ENCODE measurements around the gene BCKDHB. TPM values are rescaled to one million over a fixed set of nuclear protein-coding genes. Genes with fewer than 3 reads are reported as not detected.

Gene BCKDHB
- total and polyA plus RNA-seq, 8 donors, result 7.8 to 44.6 (median 20.3) TPM

GRCh38 chr6:80126657-80127345 lies 20.3 kb downstream of the BCKDHB start:
- no peaks in the 10 kb centered on the region for H3K27me3 ChIP-seq
- no peaks in the 10 kb centered on the region for H3K9me3 ChIP-seq
- H3K27ac ChIP-seq, result no peak overlapping the region
- TF ChIP-seq POLR2A (IDR thresholded peaks at IDR 0.05) (no peak), CTCF (IDR thresholded peaks at IDR 0.05) (no peak), POLR2AphosphoS5 (IDR thresholded peaks at IDR 0.05) (no peak), EP300 (IDR thresholded peaks at IDR 0.05) (no peak)
- peaks cover 0 to 26% (median 8%) of the 10 kb centered on the region in 4 donors for H3K4me1 ChIP-seq
- WGBS, 5 donors, result 77 to 86% (median 81%) methylated on average over 5 of the region's 5 CpGs
- DNase-seq, result no peak
- peaks cover 0 to 28% (median 16%) of the 10 kb centered on the region in 4 donors for H3K36me3 ChIP-seq
- no peak overlapping the region for H3K4me3 ChIP-seq
- intact Hi-C loops (cut with DNase I; ENCODE audit: low total_unique reads), result no loop called here

- TF ChIP-seq POLR2AphosphoS5 (IDR thresholded peaks at IDR 0.05) (no peak), POLR2A (IDR thresholded peaks at IDR 0.05) (no peak), CTCF (IDR thresholded peaks at IDR 0.05) (no peak), EP300 (IDR thresholded peaks at IDR 0.05) (no peak)
- Histone ChIP-seq H3K9me3 (no peaks in the 10 kb centered on the region), H3K4me1 (peaks cover 0 to 36% (median 8%) of the 10 kb centered on the region in 4 donors), H3K27me3 (no peaks in the 10 kb centered on the region), H3K36me3 (peaks cover 0 to 35% (median 19%) of the 10 kb centered on the region in 4 donors), H3K27ac (no peak overlapping the region), H3K4me3 (no peak overlapping the region)
- intact Hi-C loops (cut with DNase I; ENCODE audit: low total_unique reads), result no loop called here
- DNase-seq, result no peak
- WGBS, 5 donors, result 86 to 97% (median 92%) methylated on average over 3 of the region's 3 CpGs
Observed at GRCh38 chr6:80129485-80129884, 23.0 kb downstream of the BCKDHB start.

- Histone ChIP-seq H3K27me3 (no peaks in the 10 kb centered on the region), H3K4me3 (no peak overlapping the region), H3K27ac (no peak overlapping the region), H3K36me3 (peaks cover 0 to 41% (median 19%) of the 10 kb centered on the region in 4 donors), H3K4me1 (peaks cover 0 to 17% (median 3%) of the 10 kb centered on the region in 4 donors), H3K9me3 (no peaks in the 10 kb centered on the region)
- intact Hi-C loops (cut with DNase I; ENCODE audit: low total_unique reads), result no loop called here
- peak in 5 of 7 experiments; percentile 8 to 27 (median 19) for TF ChIP-seq CTCF (IDR thresholded peaks at IDR 0.05)
- no peak for TF ChIP-seq EP300 (IDR thresholded peaks at IDR 0.05)
- TF ChIP-seq POLR2AphosphoS5 (IDR thresholded peaks at IDR 0.05), result peak in 2 of 3 donors; percentile 55 to 64
- peak; percentile 60 to 83 for DNase-seq
- 59 to 83% (median 65%) methylated on average over 4 of the region's 4 CpGs for WGBS, 5 donors
Observed at GRCh38 chr6:80133020-80133419, 26.5 kb downstream of the BCKDHB start.

- Histone ChIP-seq H3K36me3 (peaks cover 0 to 40% (median 19%) of the 10 kb centered on the region in 4 donors), H3K9me3 (no peaks in the 10 kb centered on the region), H3K27ac (no peak overlapping the region), H3K4me3 (no peak overlapping the region), H3K27me3 (no peaks in the 10 kb centered on the region), H3K4me1 (peaks cover 0 to 10% (median 0%) of the 10 kb centered on the region in 4 donors)
- no peak for DNase-seq
- TF ChIP-seq POLR2AphosphoS5 (IDR thresholded peaks at IDR 0.05), result no peak
- no peak for TF ChIP-seq EP300 (IDR thresholded peaks at IDR 0.05)
- no peak for TF ChIP-seq POLR2A (IDR thresholded peaks at IDR 0.05)
- TF ChIP-seq CTCF (IDR thresholded peaks at IDR 0.05), result no peak
- intact Hi-C loops (cut with DNase I; ENCODE audit: low total_unique reads), result no loop called here
- 48 to 89% (median 68%) methylated on average over 1 of the region's 1 CpG for whole genome bisulfite sequencing, 5 donors
Observed at GRCh38 chr6:80134065-80134464, 27.6 kb downstream of the BCKDHB start.

Data from stomach (tissue), 9 donors.